Mesendoderm (in vitro differentiated cells): Measurements from ENCODE around the gene GPN2.

Source experiments
- DNase-seq: peaks from one replicate; pipeline ENCODE4 v3.0.0; 2013
- H2AK5ac ChIP-seq: 2 replicates; pipeline ENCODE4 v1.6.1; 2013; ENCODE audit warnings: low read length, inconsistent platforms
- H2BK120ac ChIP-seq: 2 replicates; pipeline ENCODE4 v1.6.1; 2013; ENCODE audit warnings: low read depth, mild to moderate bottlenecking, low read length, moderate library complexity, mixed read lengths
- H2BK15ac ChIP-seq: replicated peaks from 2 replicates; pipeline ENCODE4 v1.6.1; 2013; ENCODE audit warnings: low read depth, mild to moderate bottlenecking, moderate library complexity
- H2BK5ac ChIP-seq: 2 replicates; pipeline ENCODE4 v1.6.1; 2013; ENCODE audit warnings: low read length, inconsistent platforms
- H3K18ac ChIP-seq: 2 replicates; pipeline ENCODE4 v1.6.1; 2013; ENCODE audit warnings: mild to moderate bottlenecking, low read length, mixed read lengths
- H3K23ac ChIP-seq: one replicate; pipeline ENCODE4 v1.6.1; 2013; ENCODE audit warnings: low read length
- H3K27ac ChIP-seq: 2 replicates; pipeline ENCODE4 v1.5.1; 2013; ENCODE audit warnings: low read depth, mild to moderate bottlenecking, inconsistent platforms, low read length, moderate library complexity
- H3K27me3 ChIP-seq: 2 replicates; pipeline ENCODE4 v1.6.1; 2013; ENCODE audit warnings: low read length, control low read depth, mild to moderate bottlenecking, inconsistent platforms; ENCODE audit not compliant: insufficient read depth, poor library complexity
- H3K36me3 ChIP-seq: 2 replicates; pipeline ENCODE4 v1.6.1; 2013; ENCODE audit warnings: low read length, inconsistent platforms; ENCODE audit not compliant: control insufficient read depth, insufficient read depth
- H3K4ac ChIP-seq: one replicate; pipeline ENCODE4 v1.6.1; 2013; ENCODE audit warnings: low read depth, mild to moderate bottlenecking, low read length, moderate library complexity
- H3K4me1 ChIP-seq: 2 replicates; pipeline ENCODE4 v1.6.1; 2013; ENCODE audit warnings: low read depth, low read length, inconsistent platforms; ENCODE audit not compliant: control insufficient read depth
- H3K4me2 ChIP-seq: 2 replicates; pipeline ENCODE4 v1.6.1; 2013; ENCODE audit warnings: low read length
- H3K4me3 ChIP-seq: 2 replicates; pipeline ENCODE4 v1.5.1; 2013; ENCODE audit warnings: mild to moderate bottlenecking, low read length
- H3K56ac ChIP-seq: one replicate; pipeline ENCODE4 v1.6.1; 2013; ENCODE audit warnings: low read length
- H3K79me1 ChIP-seq: 2 replicates; pipeline ENCODE4 v1.6.1; 2013; ENCODE audit warnings: low read length, inconsistent platforms
- H3K79me2 ChIP-seq: 2 replicates; pipeline ENCODE4 v1.6.1; 2013; ENCODE audit warnings: mild to moderate bottlenecking, low read length; ENCODE audit not compliant: control insufficient read depth, insufficient read depth
- H3K9ac ChIP-seq: 2 replicates; pipeline ENCODE4 v1.6.1; 2013; ENCODE audit warnings: low read length, inconsistent platforms
- H4K5ac ChIP-seq: one replicate; pipeline ENCODE4 v1.6.1; 2013; ENCODE audit warnings: low read length
- H4K8ac ChIP-seq: one replicate; pipeline ENCODE4 v1.6.1; 2013; ENCODE audit warnings: low read depth, mild to moderate bottlenecking, control low read depth, low read length, moderate library complexity
- WGBS: extraction: QIAGEN DNeasy Blood & Tissue Kit; methylation state at CpG from one replicate; pipeline ENCODE4 v1.1.7; 2013; ENCODE audit warnings: low lambda C conversion rate, missing lambda C conversion rate; ENCODE audit not compliant: insufficient coverage; ENCODE audit errors: extremely low coverage; 5-methylcytosine and 5-hydroxymethylcytosine counted together

GPN2 gene

DNA sequence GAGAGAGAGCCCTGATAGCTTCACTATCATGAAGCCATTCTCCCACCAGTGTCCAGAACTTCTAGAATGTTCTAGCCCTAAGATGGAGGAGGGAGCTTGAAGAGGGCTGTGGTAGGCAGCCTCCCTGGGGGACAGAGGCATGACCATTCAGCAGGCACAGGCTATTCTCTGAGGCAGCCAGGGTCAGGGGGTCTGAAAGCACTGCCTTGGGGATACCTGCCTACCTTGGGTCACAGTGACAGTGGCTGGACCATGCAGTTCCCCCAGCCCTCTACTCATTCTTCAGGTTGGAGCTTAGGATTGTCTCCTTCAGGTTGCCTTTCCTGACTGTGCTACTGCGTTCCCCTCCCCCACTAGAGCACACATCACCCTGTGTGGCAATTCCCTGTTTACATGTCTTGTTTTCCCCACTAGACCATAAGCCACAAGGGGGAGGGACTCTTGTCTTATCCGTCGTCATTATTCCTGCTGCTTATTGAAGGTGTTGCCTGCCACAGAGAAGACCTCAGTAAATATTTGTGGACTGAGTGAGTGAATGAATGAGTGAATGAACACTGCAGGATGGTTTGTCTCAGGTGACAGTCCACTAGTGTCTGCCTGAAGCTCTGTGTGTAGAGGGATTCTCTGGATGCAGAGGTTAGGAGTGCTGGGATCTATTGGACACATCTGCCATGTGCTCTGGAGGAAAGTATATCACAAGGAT lies 58.4 kb downstream of the GPN2 start:
- Histone ChIP-seq H3K56ac (no peak overlapping the region), H2AK5ac (no peak overlapping the region), H4K5ac (no peak overlapping the region), H3K36me3 (peaks cover 3% of the 10 kb centered on the region), H3K4me3 (no peak overlapping the region), H3K18ac (no peak overlapping the region), H3K4me2 (no peak overlapping the region), H3K23ac (no peak overlapping the region), H3K9ac (no peak overlapping the region), H2BK15ac (no peak overlapping the region), H2BK120ac (no peak overlapping the region), H3K4ac (no peak overlapping the region), H2BK5ac (no peak overlapping the region), H3K27ac (no peak overlapping the region), H3K79me2 (peaks cover 2% of the 10 kb centered on the region), H3K4me1 (no peaks in the 10 kb centered on the region), H3K79me1 (peaks cover 7% of the 10 kb centered on the region), H4K8ac (no peak overlapping the region), H3K27me3 (no peaks in the 10 kb centered on the region)
- WGBS, result no CpG with 5 or more reads among the region's 3 CpGs
- DNase-seq, result no peak

DNA sequence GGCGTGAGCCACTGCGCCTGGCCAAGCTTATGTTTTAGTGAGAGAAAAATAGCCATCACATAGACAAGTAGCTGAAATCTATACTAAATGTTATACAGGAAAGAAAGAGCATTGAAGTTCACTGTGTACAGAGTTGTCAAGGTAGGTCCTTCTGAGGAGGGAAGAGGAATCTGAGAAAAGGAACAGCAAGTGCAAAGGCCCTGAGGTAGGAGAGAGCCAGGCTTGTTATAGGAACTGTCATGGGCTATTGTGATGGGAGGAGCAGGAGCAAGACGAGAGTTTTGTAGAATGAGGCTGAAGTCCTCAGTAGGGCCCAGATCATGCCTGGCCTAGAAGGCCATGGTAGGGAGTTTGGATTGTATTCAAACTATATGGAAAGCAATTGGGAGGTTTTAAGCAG lies 59.0 kb downstream of the GPN2 start:
- H4K8ac ChIP-seq, result no peak overlapping the region
- no peak overlapping the region for H3K4ac ChIP-seq
- H3K18ac ChIP-seq, result no peak overlapping the region
- no peak overlapping the region for H3K27ac ChIP-seq
- H2BK5ac ChIP-seq, result no peak overlapping the region
- H3K36me3 ChIP-seq, result peaks cover 3% of the 10 kb centered on the region
- no peak overlapping the region for H3K23ac ChIP-seq
- DNase-seq, result no peak
- no peak overlapping the region for H2BK120ac ChIP-seq
- H3K56ac ChIP-seq, result no peak overlapping the region
- peaks cover 2% of the 10 kb centered on the region for H3K79me2 ChIP-seq
- no peak overlapping the region for H2BK15ac ChIP-seq
- no peak overlapping the region for H3K4me3 ChIP-seq
- no peaks in the 10 kb centered on the region for H3K27me3 ChIP-seq
- no peaks in the 10 kb centered on the region for H3K4me1 ChIP-seq
- no peak overlapping the region for H3K9ac ChIP-seq
- WGBS, result no CpG with 5 or more reads among the region's 3 CpGs
- no peak overlapping the region for H3K4me2 ChIP-seq
- H3K79me1 ChIP-seq, result peaks cover 7% of the 10 kb centered on the region
- no peak overlapping the region for H2AK5ac ChIP-seq
- H4K5ac ChIP-seq, result no peak overlapping the region

DNA sequence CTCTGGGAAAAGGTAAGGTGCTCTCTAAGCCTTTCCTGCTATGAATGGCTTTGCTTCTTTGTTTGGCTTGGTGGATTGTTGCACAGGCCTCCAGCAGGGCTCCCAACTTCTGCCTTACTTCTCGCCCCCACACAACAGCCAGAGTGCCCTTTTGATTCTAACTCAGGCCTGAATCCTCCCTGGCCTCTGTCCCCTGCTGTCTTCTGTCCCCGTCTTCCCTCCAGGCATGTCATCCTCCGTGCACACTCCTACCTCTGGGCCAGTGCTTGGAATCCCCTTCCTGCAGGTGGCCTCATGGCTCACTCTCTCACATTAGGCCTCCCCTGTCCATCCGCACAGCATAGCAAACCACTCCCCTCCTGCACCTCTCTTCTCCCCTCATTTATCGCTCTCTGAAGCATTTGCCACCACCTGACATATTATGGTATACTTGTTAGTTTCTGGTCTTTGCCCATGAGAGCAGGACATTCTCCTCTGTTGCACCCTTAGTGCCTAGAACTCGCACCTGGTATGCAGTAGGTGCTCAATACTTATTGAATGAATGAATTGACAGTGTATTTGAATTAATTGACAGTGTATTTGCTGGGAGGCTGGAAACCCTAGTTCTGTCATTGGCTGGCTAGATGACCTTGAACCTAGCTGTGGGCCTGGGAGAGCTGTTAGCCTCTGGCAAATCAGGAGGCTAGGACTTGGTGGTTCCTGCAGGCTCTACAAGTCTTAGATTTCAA lies 60.7 kb downstream of the GPN2 start:
- Histone ChIP-seq H3K4me2 (no peak overlapping the region), H2BK15ac (no peak overlapping the region), H3K18ac (no peak overlapping the region), H3K27me3 (no peaks in the 10 kb centered on the region), H3K4me3 (no peak overlapping the region), H4K5ac (no peak overlapping the region), H3K36me3 (peaks cover 2% of the 10 kb centered on the region), H3K9ac (no peak overlapping the region), H3K4me1 (peaks cover 2% of the 10 kb centered on the region), H2AK5ac (no peak overlapping the region), H2BK5ac (no peak overlapping the region), H3K79me2 (peaks cover 2% of the 10 kb centered on the region), H3K79me1 (peaks cover 7% of the 10 kb centered on the region), H3K27ac (no peak overlapping the region), H2BK120ac (no peak overlapping the region), H3K23ac (no peak overlapping the region), H3K56ac (peak overlapping the region; percentile 34), H3K4ac (no peak overlapping the region), H4K8ac (no peak overlapping the region)
- WGBS, result no CpG with 5 or more reads among the region's 6 CpGs
- DNase-seq, result no peak

GRCh38 chr1:26828411-26828991 lies 61.6 kb downstream of the GPN2 start:
- Histone ChIP-seq H2AK5ac (no peak overlapping the region), H4K5ac (no peak overlapping the region), H3K4me2 (no peak overlapping the region), H3K4me1 (peaks cover 2% of the 10 kb centered on the region), H3K79me2 (peaks cover 2% of the 10 kb centered on the region), H2BK5ac (no peak overlapping the region), H2BK15ac (no peak overlapping the region), H3K9ac (no peak overlapping the region), H3K27me3 (no peaks in the 10 kb centered on the region), H2BK120ac (no peak overlapping the region), H3K4ac (no peak overlapping the region), H3K18ac (no peak overlapping the region), H3K27ac (no peak overlapping the region), H3K36me3 (peaks cover 1% of the 10 kb centered on the region), H3K79me1 (peaks cover 7% of the 10 kb centered on the region), H4K8ac (no peak overlapping the region), H3K4me3 (no peak overlapping the region), H3K23ac (no peak overlapping the region), H3K56ac (peak overlapping the region; percentile 30)
- no CpG with 5 or more reads among the region's 4 CpGs for WGBS
- DNase-seq, result no peak

GRCh38 chr1:26827663-26828062 lies 62.4 kb downstream of the GPN2 start:
- Histone ChIP-seq H3K36me3 (peaks cover 1% of the 10 kb centered on the region), H2BK5ac (no peak overlapping the region), H4K5ac (no peak overlapping the region), H3K79me2 (peaks cover 2% of the 10 kb centered on the region), H3K9ac (peak overlapping the region; percentile 72), H3K27ac (no peak overlapping the region), H4K8ac (no peak overlapping the region), H3K27me3 (no peaks in the 10 kb centered on the region), H2BK15ac (no peak overlapping the region), H3K79me1 (peaks cover 7% of the 10 kb centered on the region), H3K4ac (no peak overlapping the region), H3K23ac (peak overlapping the region; percentile 97), H3K4me3 (no peak overlapping the region), H3K4me2 (peak overlapping the region; percentile 71), H2AK5ac (no peak overlapping the region), H3K56ac (peak overlapping the region; percentile 88), H2BK120ac (no peak overlapping the region), H3K18ac (no peak overlapping the region), H3K4me1 (peaks cover 2% of the 10 kb centered on the region)
- no peak for DNase-seq
- WGBS, result no CpG with 5 or more reads among the region's 11 CpGs
